HG02885 (cell line): ENCODE measurements around the gene HSD17B14.
A peak's percentile ranks its signal among the peaks of the same experiment; 100 is the strongest.
"Not testable (repeated sequence)": the region's sequence is repeated elsewhere in the genome, so short reads cannot be mapped to it uniquely, and the experiment has no call there.

Source experiments
- ATAC-seq: cut with Tn5 transposase; IDR thresholded peaks from one replicate; pipeline ENCODE4 v1.9.1; 2021; ENCODE audit warnings: mild to moderate bottlenecking; ENCODE audit not compliant: unreplicated experiment, poor library complexity

Gene HSD17B14

GRCh38 chr19:48836089-48837017 lies at the start of gene HSD17B14:
TSS of gene HSD17B14 (minus strand) at chr19:48836491. CDS start at chr19:48836411, 80 bp downstream.
- ATAC-seq, result no peak

DNA sequence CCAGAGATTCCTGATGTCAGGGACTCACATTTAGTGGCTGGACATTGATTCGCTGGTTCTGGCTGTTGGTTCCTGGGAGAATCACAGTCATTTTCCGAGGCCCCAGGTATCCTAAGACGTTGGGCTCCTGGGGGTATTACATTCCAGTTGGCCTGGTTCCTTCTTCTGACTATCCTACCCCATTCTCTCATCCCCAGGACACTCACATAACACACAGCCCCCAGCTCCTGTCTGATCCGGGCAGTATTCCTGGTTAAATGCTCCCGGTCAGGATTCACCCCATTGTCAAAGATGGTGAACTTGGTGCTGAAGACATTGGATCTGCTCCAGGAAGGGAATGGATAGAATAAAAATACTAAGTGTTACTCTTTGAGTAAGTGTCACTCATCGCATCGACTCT lies 47.4 kb upstream of the HSD17B14 start:
- no peak for ATAC-seq

- ATAC-seq, result no peak
Measured at GRCh38 chr19:48881741-48882657, 45.7 kb upstream of the HSD17B14 start.

- ATAC-seq, result not testable (repeated sequence)
Measured at GRCh38 chr19:48879696-48880095, 43.4 kb upstream of the HSD17B14 start.

- no peak for ATAC-seq
Measured at GRCh38 chr19:48879025-48879637, 42.8 kb upstream of the HSD17B14 start.

DNA sequence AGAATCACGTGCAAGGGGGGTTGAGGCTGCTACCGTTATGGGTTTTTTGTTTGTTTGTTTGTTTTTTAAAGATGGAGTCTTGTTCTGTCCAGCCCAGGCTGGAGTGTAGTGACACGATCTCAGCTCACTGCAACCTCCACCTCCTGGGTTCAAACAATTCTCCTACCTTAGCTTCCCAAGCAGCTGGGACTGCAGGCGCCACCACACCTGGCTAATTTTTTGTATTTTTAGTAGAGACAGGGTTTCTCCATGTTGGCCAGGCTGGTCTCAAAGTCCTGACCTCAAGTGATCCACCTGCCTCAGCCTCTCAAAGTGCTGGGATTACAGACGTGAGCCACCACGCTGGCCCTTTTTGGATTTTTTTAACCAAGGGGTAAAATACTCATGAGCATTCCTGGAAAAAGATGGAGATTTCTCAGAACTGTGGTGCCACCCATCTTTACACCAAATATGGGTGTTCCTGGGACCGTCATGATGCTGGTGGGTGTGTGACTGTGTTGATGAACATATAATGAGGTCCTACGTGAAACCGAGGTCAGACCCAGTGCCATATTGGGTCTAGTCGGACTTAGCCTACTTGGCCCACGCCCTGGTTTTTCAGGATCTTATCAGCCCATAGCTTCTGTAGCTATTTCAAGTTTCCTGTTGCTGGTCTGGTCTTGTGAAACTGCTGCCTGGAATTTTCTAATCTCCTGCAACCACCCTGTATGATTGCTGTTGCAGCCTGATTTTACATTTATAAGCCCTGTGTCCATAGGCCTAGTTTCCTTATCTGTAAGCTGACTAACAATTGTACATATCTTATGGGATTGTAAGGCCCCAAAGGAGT lies 42.1 kb upstream of the HSD17B14 start:
- ATAC-seq, result no peak

DNA sequence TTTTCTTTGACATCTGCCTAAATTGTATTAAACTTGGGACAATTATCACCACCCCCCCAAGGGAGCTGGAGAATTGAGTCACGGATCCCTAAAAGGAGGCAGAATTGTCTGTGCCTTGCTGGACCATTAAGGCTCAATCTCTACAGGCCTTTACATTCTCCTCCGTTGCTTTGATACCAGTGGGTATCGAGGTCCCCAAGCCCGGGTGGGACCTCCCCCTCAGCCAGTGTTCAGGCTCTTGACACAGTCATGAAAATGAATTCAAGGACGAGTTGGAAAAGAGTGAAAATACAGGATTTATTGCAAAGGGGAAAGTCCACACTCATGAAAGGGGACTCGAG lies 41.5 kb upstream of the HSD17B14 start:
- ATAC-seq, result no peak

DNA sequence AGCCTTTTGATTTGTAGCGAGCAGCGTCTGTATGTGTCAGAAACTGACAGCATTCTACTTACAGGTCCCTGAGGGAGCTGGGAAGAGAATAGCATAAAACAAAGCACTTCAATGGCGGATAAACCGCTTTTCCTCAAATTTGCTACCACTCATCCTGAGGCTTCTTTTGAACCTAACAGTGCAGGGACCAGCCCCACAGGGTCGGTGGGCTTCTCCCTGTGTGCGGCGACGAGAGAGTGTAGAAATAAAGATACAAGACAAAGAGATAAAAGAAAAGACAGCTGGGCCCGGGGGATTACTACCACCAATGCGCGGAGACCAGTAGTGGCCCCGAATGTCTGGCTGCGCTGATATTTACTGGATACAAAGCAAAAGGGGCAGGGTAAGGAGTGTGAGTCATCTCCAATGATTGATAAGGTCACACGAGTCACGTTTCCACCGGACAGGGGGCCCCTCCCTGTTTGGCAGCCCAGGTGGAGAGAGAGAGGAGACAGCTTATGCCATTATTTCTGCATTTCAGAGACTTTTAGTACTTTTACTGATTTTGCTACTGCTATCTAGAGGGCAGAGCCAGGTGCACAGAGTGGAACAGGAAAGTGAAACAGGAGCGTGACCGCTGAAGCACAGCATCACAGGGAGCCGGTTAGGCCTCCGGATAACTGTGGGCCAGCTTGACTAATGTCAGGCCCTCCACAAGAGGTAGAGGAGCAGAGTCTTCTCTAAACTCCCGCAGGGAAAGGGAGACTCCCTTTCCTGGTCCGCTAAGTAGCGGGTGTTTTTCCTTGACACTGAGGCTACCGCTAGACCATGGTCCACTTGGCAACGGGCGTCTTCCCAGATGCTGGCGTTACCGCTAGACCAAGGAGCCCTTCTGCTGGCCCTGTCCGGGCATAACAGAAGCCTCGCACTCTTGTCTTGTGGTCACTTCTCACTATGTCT lies 40.0 kb upstream of the HSD17B14 start:
- not testable (repeated sequence) for ATAC-seq

DNA sequence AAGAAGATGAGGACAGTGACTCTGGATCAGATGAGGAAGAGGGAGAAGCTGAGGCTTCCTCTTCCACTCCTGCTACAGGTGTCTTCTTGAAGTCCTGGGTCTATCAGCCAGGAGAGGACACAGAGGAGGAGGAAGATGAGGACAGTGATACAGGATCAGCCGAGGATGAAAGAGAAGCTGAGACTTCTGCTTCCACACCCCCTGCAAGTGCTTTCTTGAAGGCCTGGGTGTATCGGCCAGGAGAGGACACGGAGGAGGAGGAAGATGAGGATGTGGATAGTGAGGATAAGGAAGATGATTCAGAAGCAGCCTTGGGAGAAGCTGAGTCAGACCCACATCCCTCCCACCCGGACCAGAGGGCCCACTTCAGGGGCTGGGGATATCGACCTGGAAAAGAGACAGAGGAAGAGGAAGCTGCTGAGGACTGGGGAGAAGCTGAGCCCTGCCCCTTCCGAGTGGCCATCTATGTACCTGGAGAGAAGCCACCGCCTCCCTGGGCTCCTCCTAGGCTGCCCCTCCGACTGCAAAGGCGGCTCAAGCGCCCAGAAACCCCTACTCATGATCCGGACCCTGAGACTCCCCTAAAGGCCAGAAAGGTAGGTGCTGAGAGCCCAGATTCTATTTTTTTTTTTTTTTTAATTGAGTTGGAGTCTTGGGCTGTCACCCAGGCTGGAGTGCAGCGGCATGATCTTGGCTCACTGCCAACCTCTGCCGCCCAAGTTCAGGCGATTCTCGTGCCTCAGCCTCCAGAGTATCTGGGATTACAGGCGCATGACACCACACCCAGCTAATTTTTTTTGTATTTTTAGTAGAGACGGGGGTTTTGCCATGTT lies 38.2 kb upstream of the HSD17B14 start:
- ATAC-seq, result no peak

GRCh38 chr19:48873476-48874302 lies 37.4 kb upstream of the HSD17B14 start:
- ATAC-seq, result no peak

GRCh38 chr19:48872884-48873475 lies 36.7 kb upstream of the HSD17B14 start:
- ATAC-seq, result peak; percentile 34

DNA sequence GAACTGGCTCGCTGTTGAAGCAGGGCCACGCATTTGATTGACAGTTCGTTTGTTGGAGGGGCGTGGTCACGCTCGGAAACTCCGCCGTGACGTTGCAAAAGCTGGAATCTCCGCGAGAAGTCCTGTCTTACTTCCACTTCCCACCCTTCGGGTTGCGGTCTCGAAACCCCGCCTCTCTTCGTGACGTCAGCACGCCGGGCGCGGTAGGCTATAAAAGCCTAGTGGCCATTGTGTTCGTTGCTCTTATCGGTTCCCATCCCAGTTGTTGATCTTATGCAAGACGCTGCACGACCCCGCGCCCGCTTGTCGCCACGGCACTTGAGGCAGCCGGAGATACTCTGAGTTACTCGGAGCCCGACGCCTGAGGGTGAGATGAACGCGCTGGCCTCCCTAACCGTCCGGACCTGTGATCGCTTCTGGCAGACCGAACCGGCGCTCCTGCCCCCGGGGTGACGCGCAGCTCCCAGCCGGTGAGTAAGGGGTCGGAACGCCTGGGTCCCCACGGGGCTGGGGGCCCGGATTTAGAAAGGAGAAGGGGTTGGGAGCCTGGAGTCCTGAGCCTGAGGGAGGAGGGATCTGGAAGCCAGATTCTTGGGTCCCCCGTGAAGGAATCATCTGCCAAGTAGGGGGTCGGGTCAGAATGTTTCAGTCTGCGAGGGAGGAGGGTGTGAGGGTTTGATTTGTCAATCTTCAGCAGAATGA lies 36.0 kb upstream of the HSD17B14 start, which contains the start of gene PPP1R15A:
TSS of gene PPP1R15A (plus strand) at position 240 of the 702 bp plus-strand sequence. CDS start 813 bp downstream, outside the sequence.
- peak; percentile 53 for ATAC-seq

DNA sequence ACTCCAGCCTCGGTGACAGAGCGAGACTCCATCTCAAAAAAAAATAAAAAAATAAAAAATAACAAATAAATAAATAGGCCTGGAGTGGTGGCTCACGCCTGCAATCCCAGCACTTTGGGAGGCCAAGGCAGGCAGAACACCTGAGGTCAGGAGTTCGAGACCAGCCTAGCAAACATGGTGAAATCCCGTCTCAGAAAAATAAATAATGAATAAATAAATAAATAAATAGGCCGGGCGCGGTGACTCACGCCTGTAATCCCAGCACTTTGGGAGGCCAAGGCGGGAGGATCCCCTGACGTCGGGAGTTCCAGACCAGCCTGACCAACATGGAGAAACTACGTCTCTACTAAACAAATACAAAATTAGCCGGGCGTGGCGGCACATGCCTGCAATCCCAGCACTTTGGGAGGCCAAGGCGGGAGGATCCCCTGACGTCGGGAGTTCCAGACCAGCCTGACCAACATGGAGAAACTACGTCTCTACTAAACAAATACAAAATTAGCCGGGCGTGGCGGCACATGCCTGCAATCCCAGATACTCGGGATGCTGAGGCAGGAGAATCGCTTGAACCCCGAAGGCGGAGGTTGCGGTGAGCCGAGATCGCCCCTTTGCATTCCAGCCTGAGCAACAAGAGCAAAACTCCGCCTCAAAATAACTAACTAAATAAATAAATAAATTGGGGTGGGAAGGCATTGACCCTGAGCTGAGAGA lies 35.3 kb upstream of the HSD17B14 start:
- not testable (repeated sequence) for ATAC-seq

DNA sequence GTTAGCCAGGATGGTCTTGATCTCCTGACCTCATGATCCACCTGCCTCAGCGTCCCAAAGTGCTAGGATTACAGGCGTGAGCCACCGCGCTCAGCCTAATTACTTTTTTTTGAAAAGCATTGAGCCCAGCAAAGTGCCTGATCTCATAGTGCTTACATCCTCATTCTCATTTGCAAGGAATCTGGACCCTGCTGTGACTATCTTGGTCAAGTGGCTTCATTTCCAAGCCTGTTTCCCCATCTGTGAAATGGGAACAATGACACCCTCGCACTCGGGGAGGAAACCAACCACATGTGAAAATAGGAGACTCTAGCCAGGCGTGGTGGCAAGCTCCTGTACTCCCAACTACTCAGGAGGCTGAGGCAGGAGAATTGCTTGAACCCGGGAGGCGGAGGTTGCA lies 33.8 kb upstream of the HSD17B14 start:
- ATAC-seq, result no peak
